Hepatocyte (in vitro differentiated cells): ENCODE data around the gene EYS. TPM values are rescaled to one million over a fixed set of nuclear protein-coding genes. Genes with fewer than 3 reads are reported as not detected.

Experiments used
- DNase-seq: peaks from one replicate; pipeline ENCODE4 v3.0.0-alpha.2; 2016; ENCODE audit warnings: low spot score
- H2AFZ ChIP-seq: fragments of 200-600 bp; sonication (generic); 2 replicates; pipeline ENCODE4 v1.6.0; 2016; ENCODE audit warnings: antibody characterized with exemption, mild to moderate bottlenecking
- H3K27ac ChIP-seq: fragments of 200-600 bp; sonication (generic); 2 replicates; pipeline ENCODE4 v1.5.1; 2016; ENCODE audit warnings: mild to moderate bottlenecking
- H3K27me3 ChIP-seq: fragments of 200-600 bp; sonication (generic); 2 replicates; pipeline ENCODE4 v1.6.1; 2016
- H3K36me3 ChIP-seq: fragments of 200-600 bp; sonication (generic); replicated peaks from 2 replicates; pipeline ENCODE4 v1.5.1; 2016; ENCODE audit warnings: low read depth; ENCODE audit not compliant: insufficient read depth
- H3K4me1 ChIP-seq: fragments of 200-600 bp; sonication (generic); 2 replicates; pipeline ENCODE4 v1.5.1; 2016; ENCODE audit warnings: mild to moderate bottlenecking, moderate library complexity; ENCODE audit not compliant: insufficient read depth
- H3K4me2 ChIP-seq: fragments of 200-600 bp; sonication (generic); 2 replicates; pipeline ENCODE4 v1.6.0; 2016
- H3K4me3 ChIP-seq: fragments of 200-600 bp; sonication (generic); 2 replicates; pipeline ENCODE4 v1.5.1; 2016; ENCODE audit warnings: mild to moderate bottlenecking
- H3K79me2 ChIP-seq: fragments of 200-600 bp; sonication (generic); 2 replicates; pipeline ENCODE4 v1.6.0; 2017; ENCODE audit warnings: mild to moderate bottlenecking
- H3K9me2 ChIP-seq: fragments of 200-600 bp; sonication (generic); replicated peaks from 2 replicates; pipeline ENCODE4 v1.6.0; 2017; ENCODE audit warnings: mild to moderate bottlenecking; ENCODE audit not compliant: insufficient read depth
- H3K9me3 ChIP-seq: fragments of 200-600 bp; sonication (generic); 2 replicates; pipeline ENCODE4 v1.5.1; 2016; ENCODE audit warnings: low read depth, mild to moderate bottlenecking
- H4K20me1 ChIP-seq: fragments of 200-600 bp; sonication (generic); 2 replicates; pipeline ENCODE4 v1.6.0; 2016; ENCODE audit warnings: mild to moderate bottlenecking; ENCODE audit not compliant: insufficient read depth, poor library complexity, severe bottlenecking
- CTCF ChIP-seq: fragments of 200-600 bp; sonication (generic); IDR thresholded peaks from 2 replicates; pipeline ENCODE4 v1.5.1; 2016; ENCODE audit warnings: antibody characterized with exemption, mild to moderate bottlenecking; ENCODE audit not compliant: poor library complexity
- EZH2 ChIP-seq: fragments of 200-600 bp; sonication (generic); IDR thresholded peaks from 2 replicates; pipeline ENCODE4 v1.6.1; 2016; ENCODE audit warnings: antibody characterized with exemption, mild to moderate bottlenecking, borderline replicate concordance
- EZH2phosphoT487 ChIP-seq: fragments of 200-600 bp; sonication (generic); IDR thresholded peaks from one replicate; pipeline ENCODE4 v1.6.1; 2018; ENCODE audit warnings: antibody characterized with exemption, mild to moderate bottlenecking, low read depth, moderate library complexity; ENCODE audit not compliant: unreplicated experiment, severe bottlenecking
- WGBS: methylation state at CpG from one replicate; pipeline ENCODE4 v1.1.6; 2016; ENCODE audit warnings: low lambda C conversion rate; ENCODE audit errors: missing lambda C conversion rate; 5-methylcytosine and 5-hydroxymethylcytosine counted together
- polyA plus RNA-seq: library from polyadenylated mRNA; unstranded; fragments of >200 nt; fragmentation: Nextera tagmentation; extraction: Ambion mirVana; gene quantifications from 2 replicates; pipeline ENCODE4 v1.2.1, GENCODE V29; 2016
- total RNA-seq: library from RNA; depleted of rRNA; stranded (reverse); fragments of >200 nt; gene quantifications from 2 replicates; pipeline ENCODE4 v1.2.3, GENCODE V29; 2014

The EYS gene
- total and polyA plus RNA-seq, 2 experiments from 2014 or later = 0.57 to 0.68 TPM

DNA sequence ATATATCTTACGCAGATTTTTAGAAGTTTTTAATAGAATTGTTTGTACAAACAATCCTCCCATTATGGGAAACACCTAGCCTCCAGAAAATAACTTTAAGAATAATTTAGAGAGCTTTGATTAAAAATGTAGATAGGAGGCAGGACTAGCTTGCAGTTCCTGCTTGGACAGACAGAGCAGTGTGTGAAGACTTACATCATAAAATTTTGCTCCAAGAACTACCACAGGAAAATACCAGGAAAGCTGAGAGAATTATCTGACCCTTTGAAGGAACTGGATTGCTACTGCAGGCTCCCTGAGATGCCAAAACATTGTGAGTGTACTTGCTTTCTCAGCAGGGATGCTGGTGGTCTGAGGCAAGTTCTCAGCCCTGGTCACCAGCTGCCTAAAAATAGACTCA is 64.2 kb downstream of the EYS start:
- Histone ChIP-seq H3K79me2 (no peaks in the 10 kb centered on the region), H3K4me1 (no peaks in the 10 kb centered on the region), H4K20me1 (no peaks in the 10 kb centered on the region), H3K9me2 (no peaks in the 10 kb centered on the region), H3K27me3 (no peaks in the 10 kb centered on the region), H3K9me3 (no peaks in the 10 kb centered on the region), H3K4me3 (no peak overlapping the region), H3K27ac (no peak overlapping the region), H3K4me2 (no peak overlapping the region), H2AFZ (no peak overlapping the region), H3K36me3 (no peaks in the 10 kb centered on the region)
- 87% methylated on average over 1 of the region's 1 CpG for WGBS
- no peak for DNase-seq
- TF ChIP-seq CTCF (no peak), EZH2 (no peak), EZH2phosphoT487 (no peak)

GRCh38 chr6:65638047-65638831 is 68.8 kb downstream of the EYS start:
- peak; percentile 51 for DNase-seq
- WGBS = 91% methylated on average over 22 of the region's 22 CpGs

DNA sequence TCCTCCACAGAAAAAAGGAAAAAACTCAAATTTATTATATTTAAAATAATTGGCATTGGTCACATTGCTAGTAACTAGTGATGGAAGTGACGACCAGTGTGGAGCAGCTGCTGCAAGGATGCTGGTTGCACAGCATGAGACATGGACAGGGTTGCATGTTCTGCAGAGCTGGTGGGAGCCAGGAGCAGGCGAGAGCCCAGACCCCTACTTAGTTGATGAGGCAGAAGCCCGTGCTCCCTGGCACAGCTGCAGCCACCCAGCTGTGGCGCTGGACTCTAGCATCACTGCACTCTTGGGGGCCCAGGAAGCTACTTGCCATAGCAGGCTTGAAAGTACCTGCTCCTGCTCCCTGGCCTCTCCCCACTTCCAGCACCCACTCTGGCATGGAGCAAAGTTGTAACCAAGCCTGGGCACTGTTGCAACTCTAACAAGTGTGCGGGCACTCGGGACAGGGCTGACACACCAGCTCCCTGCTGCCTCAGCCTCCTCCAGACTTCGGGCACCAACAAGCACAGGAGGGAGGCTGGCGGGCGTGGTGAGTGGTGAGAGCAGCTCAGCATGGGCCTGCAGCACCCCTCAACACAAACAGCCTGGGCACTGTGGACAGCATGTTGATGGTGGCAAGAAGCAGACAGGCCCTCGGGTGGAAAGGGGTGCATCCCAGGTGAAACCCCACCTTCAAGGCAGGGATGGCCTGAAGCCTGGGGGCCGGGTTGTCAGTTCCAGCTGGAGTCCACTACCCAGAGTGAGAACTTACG is 69.6 kb downstream of the EYS start:
- Histone ChIP-seq H2AFZ (no peak overlapping the region), H3K9me2 (no peaks in the 10 kb centered on the region), H3K9me3 (no peaks in the 10 kb centered on the region), H3K27me3 (no peaks in the 10 kb centered on the region), H4K20me1 (no peaks in the 10 kb centered on the region), H3K4me3 (no peak overlapping the region), H3K79me2 (no peaks in the 10 kb centered on the region), H3K4me2 (no peak overlapping the region), H3K27ac (no peak overlapping the region), H3K36me3 (no peaks in the 10 kb centered on the region), H3K4me1 (no peaks in the 10 kb centered on the region)
- DNase-seq = no peak
- WGBS = 88% methylated on average over 12 of the region's 12 CpGs
- TF ChIP-seq CTCF = no peak
- TF ChIP-seq EZH2phosphoT487 = no peak
- TF ChIP-seq EZH2 = no peak

More at GRCh38 chr6:65638047-65638831, 68.8 kb downstream of the EYS start:
- Histone ChIP-seq H2AFZ (no peak overlapping the region), H3K79me2 (no peaks in the 10 kb centered on the region), H3K9me2 (no peaks in the 10 kb centered on the region), H3K36me3 (no peaks in the 10 kb centered on the region), H3K9me3 (no peaks in the 10 kb centered on the region), H4K20me1 (no peaks in the 10 kb centered on the region), H3K4me2 (no peak overlapping the region), H3K4me3 (no peak overlapping the region), H3K27me3 (no peaks in the 10 kb centered on the region), H3K4me1 (no peaks in the 10 kb centered on the region), H3K27ac (no peak overlapping the region)
- TF ChIP-seq EZH2phosphoT487 = no peak
- TF ChIP-seq CTCF = peak; percentile 34
